Measurements from ENCODE around the gene MYO7B.

DNA sequence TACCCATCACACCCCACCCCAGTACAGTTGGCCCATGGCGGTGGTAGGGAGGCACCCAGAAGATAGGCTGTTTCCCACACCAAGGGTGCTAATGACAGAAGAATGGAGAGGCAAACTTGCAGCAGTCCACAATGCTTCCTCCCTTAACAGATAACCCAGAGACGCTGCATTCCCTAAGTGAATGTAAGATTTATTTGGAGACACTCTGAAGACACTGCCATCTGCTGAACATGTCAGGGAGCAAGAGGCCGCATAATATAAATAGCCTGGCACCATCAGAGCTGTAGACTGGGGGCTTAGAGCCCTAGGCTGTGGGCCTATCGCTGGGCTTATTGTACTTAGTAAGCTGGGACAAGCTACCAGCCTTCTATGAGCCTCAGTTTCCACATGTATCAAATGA, 7.0 kb upstream of the MYO7B start:
- TF ChIP-seq, protein P1, sequence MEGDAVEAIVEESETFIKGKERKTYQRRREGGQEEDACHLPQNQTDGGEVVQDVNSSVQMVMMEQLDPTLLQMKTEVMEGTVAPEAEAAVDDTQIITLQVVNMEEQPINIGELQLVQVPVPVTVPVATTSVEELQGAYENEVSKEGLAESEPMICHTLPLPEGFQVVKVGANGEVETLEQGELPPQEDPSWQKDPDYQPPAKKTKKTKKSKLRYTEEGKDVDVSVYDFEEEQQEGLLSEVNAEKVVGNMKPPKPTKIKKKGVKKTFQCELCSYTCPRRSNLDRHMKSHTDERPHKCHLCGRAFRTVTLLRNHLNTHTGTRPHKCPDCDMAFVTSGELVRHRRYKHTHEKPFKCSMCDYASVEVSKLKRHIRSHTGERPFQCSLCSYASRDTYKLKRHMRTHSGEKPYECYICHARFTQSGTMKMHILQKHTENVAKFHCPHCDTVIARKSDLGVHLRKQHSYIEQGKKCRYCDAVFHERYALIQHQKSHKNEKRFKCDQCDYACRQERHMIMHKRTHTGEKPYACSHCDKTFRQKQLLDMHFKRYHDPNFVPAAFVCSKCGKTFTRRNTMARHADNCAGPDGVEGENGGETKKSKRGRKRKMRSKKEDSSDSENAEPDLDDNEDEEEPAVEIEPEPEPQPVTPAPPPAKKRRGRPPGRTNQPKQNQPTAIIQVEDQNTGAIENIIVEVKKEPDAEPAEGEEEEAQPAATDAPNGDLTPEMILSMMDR (IDR thresholded peaks at IDR 0.05) = no peak
- TF ChIP-seq POLR2A (IDR thresholded peaks at IDR 0.05) = no peak

All from thyroid gland (tissue), 4 donors.